ENCODE data around the gene TCF7L2.

DNA sequence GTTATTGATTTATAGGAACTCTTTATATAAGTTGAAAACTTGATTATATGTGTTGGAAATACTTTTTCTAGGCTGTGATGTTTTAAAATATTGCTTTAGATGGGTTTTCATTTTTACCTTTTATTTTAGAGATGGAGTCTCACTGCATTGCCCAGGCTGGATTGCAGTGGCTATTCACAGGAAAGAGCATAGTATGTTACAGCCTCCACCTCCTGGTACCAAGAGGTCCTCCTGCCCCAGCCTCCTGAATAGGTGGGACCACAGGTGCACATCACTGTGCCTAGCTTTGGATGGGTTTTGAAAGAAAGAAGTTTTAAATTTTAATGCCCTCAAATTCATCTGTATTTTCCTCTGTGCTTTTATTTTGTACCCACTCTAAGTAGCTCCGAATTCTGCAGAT, 105.4 kb downstream of the TCF7L2 start:
- TF ChIP-seq CTCF (IDR thresholded peaks at IDR 0.05; ENCODE audit: low read depth, low read length, poor library complexity, severe bottlenecking) = no peak
- no peak for TF ChIP-seq EZH2phosphoT487 (IDR thresholded peaks at IDR 0.05; ENCODE audit: borderline replicate concordance, low read length)

Measured in DOHH2 (cell line).